Raji (cell line): ENCODE results near the gene PCGF3.

Experiments
- POLR2A ChIP-seq: IDR thresholded peaks from 2 replicates; pipeline ENCODE4 v1.6.1; 2011; ENCODE audit warnings: low read depth, low read length, control low read depth; ENCODE audit not compliant: insufficient read depth

Gene PCGF3

GRCh38 chr4:705278-706082 is at the start of gene PCGF3:
Gene PCGF3 (plus strand): TSS chr4:705832. CDS start chr4:733681, 27,849 bp downstream.
- TF ChIP-seq POLR2A: peak; percentile 55

GRCh38 chr4:656436-657337 is 48.9 kb upstream of the PCGF3 start:
- TF ChIP-seq POLR2A: no peak

GRCh38 chr4:657338-657833 is 48.2 kb upstream of the PCGF3 start:
- no peak for TF ChIP-seq POLR2A

- TF ChIP-seq POLR2A: no peak
These were observed 47.6 kb upstream of the PCGF3 start for GRCh38 chr4:657834-658667.

GRCh38 chr4:658681-659667 is 46.7 kb upstream of the PCGF3 start:
- 0 out of 2 replicates have a peak, but pooled peaks have one; percentile 21 for TF ChIP-seq POLR2A

- peak; percentile 1; the same call in 1 of the 2 replicates for TF ChIP-seq POLR2A
These were observed 45.8 kb upstream of the PCGF3 start for GRCh38 chr4:659851-660250.

- no peak for TF ChIP-seq POLR2A
These were observed 45.2 kb upstream of the PCGF3 start for GRCh38 chr4:660401-660800.

GRCh38 chr4:661231-661630 is 44.4 kb upstream of the PCGF3 start:
- TF ChIP-seq POLR2A: no peak

- TF ChIP-seq POLR2A: no peak
These were observed 43.5 kb upstream of the PCGF3 start for GRCh38 chr4:661881-662761.

GRCh38 chr4:663046-663437 is 42.6 kb upstream of the PCGF3 start:
- no peak for TF ChIP-seq POLR2A

GRCh38 chr4:663438-664428 is 41.9 kb upstream of the PCGF3 start:
- TF ChIP-seq POLR2A: peak; percentile 87
